GM21526 (cell line): ENCODE measurements around the gene SPAG16.

Experiments used
- ATAC-seq: cut with Tn5 transposase; IDR thresholded peaks from one replicate; pipeline ENCODE4 v1.9.1; 2021; ENCODE audit warnings: moderate library complexity; ENCODE audit not compliant: unreplicated experiment, low FRiP score

Gene SPAG16

DNA sequence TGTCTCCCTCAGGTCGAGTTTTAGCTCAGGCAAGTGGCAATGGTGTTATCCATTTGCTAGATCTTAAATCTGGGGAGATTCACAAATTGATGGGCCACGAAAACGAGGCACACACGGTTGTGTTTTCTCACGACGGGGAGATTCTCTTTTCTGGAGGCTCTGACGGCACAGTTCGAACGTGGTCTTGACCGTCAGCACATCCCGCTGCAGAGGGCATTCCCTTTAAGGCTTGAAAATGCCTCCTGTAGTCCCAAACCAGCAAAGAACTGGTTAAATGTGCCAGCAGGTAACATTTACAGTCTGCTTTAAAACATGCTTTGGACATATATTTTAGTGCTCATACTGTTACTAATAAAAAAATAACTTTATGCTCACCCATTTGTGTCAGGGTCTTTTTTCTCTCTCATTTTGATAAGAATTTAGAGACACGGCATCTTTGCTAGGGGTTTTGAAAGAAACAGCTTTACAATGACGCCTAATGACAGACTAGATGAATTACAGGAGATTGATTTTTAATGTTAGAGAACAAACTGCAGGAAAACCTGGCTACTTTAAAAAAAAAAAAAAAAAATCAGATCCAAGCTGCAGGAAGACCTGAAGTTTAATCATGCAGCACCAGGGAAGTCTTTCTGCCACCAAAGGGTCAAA lies 1126.0 kb downstream of the SPAG16 start:
- no peak for ATAC-seq

DNA sequence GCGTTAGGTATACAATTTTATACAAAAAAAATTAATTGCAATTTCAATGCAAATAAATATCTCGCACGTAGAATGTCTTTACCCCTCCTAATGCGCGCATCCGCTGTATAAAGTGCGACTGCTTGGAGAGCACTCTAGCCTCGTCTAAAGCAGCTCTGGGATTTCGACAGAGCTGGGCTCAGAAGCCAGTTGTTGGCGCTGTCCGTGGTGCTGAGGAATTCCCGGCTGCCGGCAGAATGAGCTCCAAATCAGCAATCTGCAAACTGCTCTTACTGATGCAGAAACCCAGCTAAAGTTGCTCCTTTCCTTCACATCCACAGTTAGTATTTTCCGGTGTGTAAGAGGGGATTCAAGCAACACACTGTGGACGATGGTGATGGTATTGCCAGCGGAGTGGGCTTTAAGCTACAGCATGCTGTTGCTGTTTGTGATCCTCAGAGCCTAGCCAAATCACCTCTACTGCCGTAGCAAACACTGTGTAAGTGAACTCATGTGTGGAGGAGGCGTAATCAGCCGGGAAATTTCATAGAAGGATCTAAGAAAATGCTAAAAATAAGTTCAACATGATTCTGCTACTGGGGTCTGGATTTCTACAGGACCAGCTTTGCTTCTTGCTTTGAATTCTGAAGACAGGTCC lies 1126.8 kb downstream of the SPAG16 start, which contains the start of gene VWC2L:
VWC2L (plus strand) TSS at position 137 of the 637 bp plus-strand sequence. CDS start 3,140 bp downstream, outside the sequence.
- ATAC-seq = peak; percentile 66

GRCh38 chr2:214412679-214413078 lies 1128.4 kb downstream of the SPAG16 start:
- no peak for ATAC-seq

- ATAC-seq = no peak
Observed at GRCh38 chr2:214436470-214436869, 1152.2 kb downstream of the SPAG16 start.

DNA sequence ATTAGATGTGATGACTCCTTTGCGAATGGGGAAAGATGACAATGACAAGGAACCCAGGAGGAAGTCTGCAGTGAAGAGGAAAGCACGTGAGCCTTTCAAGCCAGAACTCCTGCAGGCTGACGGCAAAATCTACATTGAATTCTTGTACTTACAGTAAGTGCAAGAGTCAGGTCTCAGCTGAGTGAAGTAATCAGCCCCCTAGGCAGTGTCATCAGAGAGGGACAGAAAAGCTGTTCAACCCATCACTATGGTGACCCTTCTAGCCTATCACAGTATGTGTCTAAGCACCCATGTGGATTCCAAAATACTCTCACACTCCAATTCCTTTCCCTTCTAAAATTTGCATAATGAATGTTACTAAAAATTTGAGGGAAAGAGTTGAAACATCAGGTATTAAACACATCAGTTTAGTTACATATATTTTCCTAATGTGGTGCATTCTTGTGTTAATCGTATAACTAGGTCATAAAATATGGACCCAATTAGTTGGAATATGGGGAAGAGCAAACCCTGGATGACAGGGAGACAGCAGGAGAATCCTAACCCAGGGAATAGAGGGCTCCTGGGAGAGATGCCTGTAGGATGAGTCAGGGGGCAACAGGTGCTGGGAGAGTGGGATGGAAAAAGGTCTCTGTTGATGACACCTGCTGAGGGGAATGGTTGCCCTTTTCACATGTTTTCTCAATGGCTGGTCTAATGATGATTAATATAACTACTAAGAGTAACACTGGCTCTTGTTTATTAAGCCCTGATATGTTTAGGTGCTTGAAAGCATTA lies 1166.0 kb downstream of the SPAG16 start:
- no peak for ATAC-seq

- ATAC-seq = no peak
Observed at GRCh38 chr2:214451516-214452275, 1167.4 kb downstream of the SPAG16 start.
